ENCODE data around the gene SOD3.

SOD3 gene, protein sequence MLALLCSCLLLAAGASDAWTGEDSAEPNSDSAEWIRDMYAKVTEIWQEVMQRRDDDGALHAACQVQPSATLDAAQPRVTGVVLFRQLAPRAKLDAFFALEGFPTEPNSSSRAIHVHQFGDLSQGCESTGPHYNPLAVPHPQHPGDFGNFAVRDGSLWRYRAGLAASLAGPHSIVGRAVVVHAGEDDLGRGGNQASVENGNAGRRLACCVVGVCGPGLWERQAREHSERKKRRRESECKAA

DNA sequence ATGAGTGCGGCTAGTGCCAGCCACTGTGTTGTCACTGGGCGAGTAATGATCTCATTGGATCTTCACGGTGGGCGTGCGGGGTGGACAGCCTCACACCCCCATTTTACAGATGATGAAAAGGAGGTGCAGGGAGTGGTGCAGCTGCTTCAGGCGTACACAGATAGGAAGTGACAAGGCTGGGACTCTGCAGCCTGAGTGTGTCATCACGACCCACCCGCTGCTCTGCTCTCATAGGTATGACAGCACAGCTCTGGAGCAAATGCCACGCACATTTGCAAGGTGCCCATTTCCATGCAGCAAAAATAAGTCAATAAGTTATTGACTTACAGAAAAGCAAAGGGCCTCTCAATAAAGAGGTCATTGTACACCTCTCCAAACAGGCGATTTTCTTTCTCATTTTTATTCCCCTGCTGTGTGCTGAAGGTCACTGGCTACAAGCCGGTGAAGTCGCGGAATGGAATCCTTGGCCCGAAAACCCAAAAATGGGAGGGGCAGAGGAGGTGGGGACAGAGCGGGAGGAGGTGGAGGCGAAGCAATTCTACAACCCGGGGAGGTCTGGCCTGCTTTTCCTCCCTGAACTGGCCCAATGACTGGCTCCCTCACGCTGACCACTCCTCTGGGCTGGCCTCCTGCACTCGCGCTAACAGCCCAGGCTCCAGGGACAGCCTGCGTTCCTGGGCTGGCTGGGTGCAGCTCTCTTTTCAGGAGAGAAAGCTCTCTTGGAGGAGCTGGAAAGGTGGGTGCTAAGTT is at the start of gene SOD3:
Gene SOD3, plus strand, starts transcription at position 658 of the 750 bp plus-strand sequence. CDS start 3,949 bp downstream, outside the sequence.
- Histone ChIP-seq H3K27me3 (ENCODE audit: control insufficient read depth, insufficient read depth, low read length) (no peaks in the 10 kb centered on the region), H3K79me2 (no peaks in the 10 kb centered on the region), H3K4me1 (no peaks in the 10 kb centered on the region), H3K36me3 (ENCODE audit: control insufficient read depth, insufficient read depth, low read length) (no peaks in the 10 kb centered on the region), H3K4me3 (ENCODE audit: low read depth, low read length) (no peak within 1 kb of the TSS), H3K27ac (peak within 1 kb of the TSS; percentile 39), H3K4me2 (ENCODE audit: low read length) (peak within 1 kb of the TSS; percentile 19), H3K9me3 (ENCODE audit: control insufficient read depth, low read length) (no peaks in the 10 kb centered on the region), H3K9ac (no peak within 1 kb of the TSS), H2AFZ (peak within 1 kb of the TSS; percentile 60)
- TF ChIP-seq, protein P1, sequence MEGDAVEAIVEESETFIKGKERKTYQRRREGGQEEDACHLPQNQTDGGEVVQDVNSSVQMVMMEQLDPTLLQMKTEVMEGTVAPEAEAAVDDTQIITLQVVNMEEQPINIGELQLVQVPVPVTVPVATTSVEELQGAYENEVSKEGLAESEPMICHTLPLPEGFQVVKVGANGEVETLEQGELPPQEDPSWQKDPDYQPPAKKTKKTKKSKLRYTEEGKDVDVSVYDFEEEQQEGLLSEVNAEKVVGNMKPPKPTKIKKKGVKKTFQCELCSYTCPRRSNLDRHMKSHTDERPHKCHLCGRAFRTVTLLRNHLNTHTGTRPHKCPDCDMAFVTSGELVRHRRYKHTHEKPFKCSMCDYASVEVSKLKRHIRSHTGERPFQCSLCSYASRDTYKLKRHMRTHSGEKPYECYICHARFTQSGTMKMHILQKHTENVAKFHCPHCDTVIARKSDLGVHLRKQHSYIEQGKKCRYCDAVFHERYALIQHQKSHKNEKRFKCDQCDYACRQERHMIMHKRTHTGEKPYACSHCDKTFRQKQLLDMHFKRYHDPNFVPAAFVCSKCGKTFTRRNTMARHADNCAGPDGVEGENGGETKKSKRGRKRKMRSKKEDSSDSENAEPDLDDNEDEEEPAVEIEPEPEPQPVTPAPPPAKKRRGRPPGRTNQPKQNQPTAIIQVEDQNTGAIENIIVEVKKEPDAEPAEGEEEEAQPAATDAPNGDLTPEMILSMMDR (IDR thresholded peaks at IDR 0.05), result no peak

DNA sequence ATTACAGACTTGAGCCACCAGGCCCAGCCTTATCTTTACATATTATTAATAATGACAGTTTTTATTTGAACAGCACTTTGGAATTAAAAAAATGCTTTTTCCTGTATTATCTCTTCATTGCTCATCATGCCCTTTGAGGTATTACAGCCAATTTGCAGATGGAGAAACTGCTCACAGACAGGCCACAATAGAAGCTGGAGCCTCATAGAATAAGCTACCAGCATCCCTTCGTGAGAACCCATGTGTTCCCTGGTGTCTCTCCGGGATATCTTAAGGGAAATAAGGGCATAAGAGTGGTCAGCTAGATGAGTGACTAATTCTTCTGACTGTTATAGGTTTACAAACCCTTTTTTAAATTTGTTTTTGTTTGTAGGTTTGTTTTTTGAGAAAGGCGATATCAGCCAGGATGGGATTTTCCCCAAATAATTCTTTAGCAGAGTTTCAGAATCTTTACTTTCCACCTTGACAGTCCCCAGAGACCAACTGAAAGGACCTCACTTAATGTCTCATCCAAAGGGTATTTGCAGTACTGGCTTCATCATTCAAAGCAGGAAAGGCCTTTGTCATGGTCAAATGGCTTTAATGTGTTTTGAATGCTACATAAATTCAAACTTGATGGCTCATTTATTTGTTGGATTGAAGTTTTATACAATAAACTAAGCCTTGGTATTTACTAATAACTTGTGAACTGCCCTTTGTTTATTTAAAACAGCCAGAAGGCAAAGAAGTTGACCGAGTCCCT is 48.0 kb upstream of the SOD3 start:
- Histone ChIP-seq H2AFZ (no peak overlapping the region), H3K9ac (no peak overlapping the region), H3K27ac (no peak overlapping the region), H3K36me3 (ENCODE audit: control insufficient read depth, insufficient read depth, low read length) (no peaks in the 10 kb centered on the region), H3K27me3 (ENCODE audit: control insufficient read depth, insufficient read depth, low read length) (no peaks in the 10 kb centered on the region), H3K9me3 (ENCODE audit: control insufficient read depth, low read length) (no peaks in the 10 kb centered on the region), H3K4me3 (ENCODE audit: low read depth, low read length) (no peak overlapping the region), H3K4me1 (no peaks in the 10 kb centered on the region), H3K4me2 (ENCODE audit: low read length) (no peak overlapping the region), H3K79me2 (no peaks in the 10 kb centered on the region)
- TF ChIP-seq, protein P1 (IDR thresholded peaks at IDR 0.05), result no peak

DNA sequence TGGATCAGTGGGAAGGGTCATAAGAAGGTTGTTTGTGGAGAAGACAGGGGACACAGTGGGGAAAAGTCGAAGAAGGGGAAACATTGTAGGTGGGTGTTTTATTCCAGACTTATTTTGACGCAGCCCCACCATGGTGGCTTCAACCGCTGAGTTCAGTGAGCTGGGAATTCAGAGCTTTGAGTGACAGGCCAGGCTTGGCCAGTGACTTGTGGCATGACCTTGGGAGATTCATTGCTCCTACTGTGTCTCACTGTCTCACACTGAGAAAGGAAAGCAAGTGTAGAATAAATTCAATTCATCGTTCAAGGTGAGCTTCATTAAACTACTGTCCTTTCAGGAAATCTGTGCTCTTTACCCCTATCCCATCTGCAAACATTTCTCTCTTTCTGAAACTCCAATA is 47.4 kb upstream of the SOD3 start:
- no peak overlapping the region for H3K9ac ChIP-seq
- no peak overlapping the region for H3K4me2 ChIP-seq (ENCODE audit: low read length)
- H3K27ac ChIP-seq, result no peak overlapping the region
- no peaks in the 10 kb centered on the region for H3K27me3 ChIP-seq (ENCODE audit: control insufficient read depth, insufficient read depth, low read length)
- H3K36me3 ChIP-seq (ENCODE audit: control insufficient read depth, insufficient read depth, low read length), result no peaks in the 10 kb centered on the region
- no peak overlapping the region for H2AFZ ChIP-seq
- H3K4me3 ChIP-seq (ENCODE audit: low read depth, low read length), result no peak overlapping the region
- TF ChIP-seq, protein P1 (IDR thresholded peaks at IDR 0.05), result no peak
- no peaks in the 10 kb centered on the region for H3K79me2 ChIP-seq
- no peaks in the 10 kb centered on the region for H3K4me1 ChIP-seq
- H3K9me3 ChIP-seq (ENCODE audit: control insufficient read depth, low read length), result no peaks in the 10 kb centered on the region

DNA sequence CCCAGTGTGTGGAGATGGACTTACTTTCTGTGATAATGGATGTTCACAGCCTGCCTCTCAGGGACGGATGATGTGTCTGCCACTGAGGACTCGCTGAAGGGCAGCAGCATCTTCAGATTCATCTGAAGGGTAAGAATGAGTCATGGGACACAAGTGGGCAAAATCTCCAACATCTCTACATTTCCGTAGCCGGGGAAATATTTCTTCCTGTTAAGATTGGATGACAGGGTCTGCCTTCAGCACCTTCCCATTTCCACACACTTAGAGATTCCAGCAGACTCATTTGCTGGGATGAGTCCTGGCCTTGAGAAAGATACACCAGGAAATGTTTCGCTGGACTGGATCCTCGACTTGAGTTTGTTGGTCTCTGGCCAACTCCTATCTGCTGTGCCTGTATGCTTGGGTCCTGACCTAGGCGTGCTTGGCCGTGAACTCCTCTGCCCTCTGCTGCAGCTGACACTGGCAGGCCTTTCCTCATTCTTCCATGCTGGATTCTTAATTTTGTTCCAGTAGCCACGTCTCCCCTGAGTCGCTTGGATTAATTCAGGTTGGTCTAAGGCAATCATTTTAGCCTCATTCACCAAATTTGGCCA is 46.5 kb upstream of the SOD3 start:
- Histone ChIP-seq H3K4me2 (ENCODE audit: low read length) (no peak overlapping the region), H3K9me3 (ENCODE audit: control insufficient read depth, low read length) (no peaks in the 10 kb centered on the region), H3K36me3 (ENCODE audit: control insufficient read depth, insufficient read depth, low read length) (no peaks in the 10 kb centered on the region), H3K4me1 (no peaks in the 10 kb centered on the region), H3K9ac (no peak overlapping the region), H3K27me3 (ENCODE audit: control insufficient read depth, insufficient read depth, low read length) (no peaks in the 10 kb centered on the region), H3K27ac (no peak overlapping the region), H3K4me3 (ENCODE audit: low read depth, low read length) (no peak overlapping the region), H2AFZ (no peak overlapping the region), H3K79me2 (no peaks in the 10 kb centered on the region)
- TF ChIP-seq, protein P1 (IDR thresholded peaks at IDR 0.05), result no peak
